Epithelial cell of esophagus (primary cell): Measurements from ENCODE around the gene ROR2.

Experiments
- DNase-seq: peaks from one replicate; pipeline ENCODE4 v3.0.0; 2010; ENCODE audit warnings: low read depth
- H3K4me3 ChIP-seq: 2 replicates; pipeline ENCODE4 v1.5.1; 2011; ENCODE audit warnings: mild to moderate bottlenecking, low read length, control low read depth
- CTCF ChIP-seq: IDR thresholded peaks from 2 replicates; pipeline ENCODE4 v1.5.1; 2011; ENCODE audit warnings: low read depth, mild to moderate bottlenecking, low read length, control low read depth, inconsistent platforms; ENCODE audit not compliant: insufficient read depth; ENCODE audit errors: missing control alignments

Gene ROR2

GRCh38 chr9:91558879-91559278, 391.1 kb downstream of the ROR2 start:
- H3K4me3 ChIP-seq: no peak overlapping the region
- no peak for DNase-seq
- TF ChIP-seq CTCF: no peak

- TF ChIP-seq CTCF: no peak
- DNase-seq: no peak
- H3K4me3 ChIP-seq: no peak overlapping the region
Measured at GRCh38 chr9:91558395-91558794, 391.6 kb downstream of the ROR2 start.

- no peak for DNase-seq
- H3K4me3 ChIP-seq: no peak overlapping the region
- TF ChIP-seq CTCF: no peak
Measured at GRCh38 chr9:91557327-91557726, 392.7 kb downstream of the ROR2 start.

- H3K4me3 ChIP-seq: no peak overlapping the region
- peak; percentile 25 for DNase-seq
- no peak for TF ChIP-seq CTCF
Measured at GRCh38 chr9:91555132-91555531, 394.9 kb downstream of the ROR2 start.

GRCh38 chr9:91549177-91549576, 400.9 kb downstream of the ROR2 start:
- H3K4me3 ChIP-seq: no peak overlapping the region
- no peak for TF ChIP-seq CTCF
- no peak for DNase-seq

GRCh38 chr9:91547081-91547480, 402.9 kb downstream of the ROR2 start:
- no peak for TF ChIP-seq CTCF
- no peak for DNase-seq

GRCh38 chr9:91546574-91546973, 403.5 kb downstream of the ROR2 start:
- no peak overlapping the region for H3K4me3 ChIP-seq
- no peak for TF ChIP-seq CTCF
- peak; percentile 79 for DNase-seq

More at GRCh38 chr9:91547081-91547480, 402.9 kb downstream of the ROR2 start:
- no peak overlapping the region for H3K4me3 ChIP-seq
